Measurements from ENCODE around the gene FSCN2. TPM values are rescaled to one million over a fixed set of nuclear protein-coding genes. Genes with fewer than 3 reads are reported as not detected.

The FSCN2 gene
- total RNA-seq, 1 donor from 2014 or later: 0.76 TPM

DNA sequence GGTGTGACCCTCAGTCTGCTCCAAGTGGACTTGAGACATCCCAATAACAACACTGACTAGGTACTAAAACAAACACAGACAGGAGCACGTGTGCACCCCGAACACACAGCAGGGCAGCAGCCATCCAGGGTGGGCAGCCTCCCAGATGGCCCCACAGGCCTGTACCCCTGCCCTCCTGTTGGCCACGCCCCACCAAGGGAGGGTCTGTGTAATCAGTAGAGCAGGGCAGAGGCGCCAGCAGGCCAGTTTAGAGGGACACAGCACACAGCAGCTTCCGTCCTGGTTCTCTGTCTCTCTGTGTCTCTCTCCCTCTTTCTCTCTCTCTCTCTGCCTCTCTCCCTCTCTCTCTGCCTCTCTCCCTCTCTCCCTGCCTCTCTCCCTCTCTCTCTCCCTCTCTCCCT lies 37.0 kb upstream of the FSCN2 start:
- peak; percentile 2 for ATAC-seq

GRCh38 chr17:81491761-81492160 lies 36.4 kb upstream of the FSCN2 start:
- no peak for ATAC-seq

DNA sequence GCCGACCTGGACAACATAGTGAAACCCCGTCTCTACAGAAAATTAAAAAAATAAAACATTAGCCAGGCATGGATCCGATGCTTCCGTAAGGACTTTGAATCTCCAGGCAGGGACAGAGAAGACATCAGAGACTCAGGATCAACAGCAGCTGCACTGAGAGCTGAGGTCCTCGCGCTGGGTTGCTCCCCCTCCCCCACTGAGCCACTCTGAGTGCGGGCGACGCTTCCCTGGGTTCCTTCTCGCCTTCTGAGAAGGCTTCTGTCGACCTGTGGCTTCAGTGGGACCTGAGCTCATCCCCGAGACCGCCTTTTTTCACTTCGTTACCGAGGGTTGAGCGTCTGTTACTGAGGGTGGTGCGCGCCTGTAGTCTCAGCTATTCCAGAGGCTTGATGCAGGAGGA lies 36.0 kb upstream of the FSCN2 start:
- ATAC-seq: no peak

GRCh38 chr17:81492706-81493105 lies 35.5 kb upstream of the FSCN2 start:
- ATAC-seq: no peak

- ATAC-seq: no peak
Observed at GRCh38 chr17:81493198-81494038, 34.8 kb upstream of the FSCN2 start.

- ATAC-seq: peak; percentile 15
Observed at GRCh38 chr17:81494626-81495377, 33.4 kb upstream of the FSCN2 start.

DNA sequence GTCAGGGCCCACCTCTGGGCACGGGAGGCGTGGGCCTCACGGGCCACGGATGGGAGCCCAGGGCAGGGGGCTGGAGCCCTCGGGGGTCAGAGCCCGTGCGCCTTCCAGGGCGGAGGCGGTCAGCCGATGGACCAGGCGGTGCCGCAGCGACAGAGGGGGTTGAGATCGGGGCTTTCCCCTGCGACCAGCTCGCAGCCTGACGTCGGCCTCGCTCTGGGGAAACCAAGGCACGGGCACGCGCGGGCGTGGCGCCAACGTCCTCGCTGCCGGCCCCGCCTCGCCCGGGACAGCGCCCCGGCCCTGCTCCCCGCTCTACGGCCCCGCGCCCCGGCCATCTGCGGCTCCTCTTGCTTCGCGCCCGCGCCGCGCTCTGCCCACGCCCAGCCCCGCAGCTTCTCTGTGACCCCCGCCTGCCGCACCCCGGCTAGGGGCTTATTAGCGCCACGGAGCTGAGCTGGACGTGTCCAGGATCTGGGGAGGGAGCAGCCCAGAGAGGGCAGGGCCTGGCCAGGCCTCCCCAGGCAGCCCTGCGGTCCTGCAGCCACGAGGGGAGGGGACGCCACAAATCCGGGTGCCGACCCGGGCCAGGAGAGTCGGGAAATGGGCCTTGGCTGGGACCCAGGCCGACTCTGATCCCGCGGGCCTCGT lies 29.1 kb upstream of the FSCN2 start:
- ATAC-seq: peak; percentile 10

GRCh38 chr17:81499601-81499970 lies 28.6 kb upstream of the FSCN2 start:
- ATAC-seq: peak; percentile 6

GRCh38 chr17:81500047-81500446 lies 28.1 kb upstream of the FSCN2 start:
- peak; percentile 1 for ATAC-seq

DNA sequence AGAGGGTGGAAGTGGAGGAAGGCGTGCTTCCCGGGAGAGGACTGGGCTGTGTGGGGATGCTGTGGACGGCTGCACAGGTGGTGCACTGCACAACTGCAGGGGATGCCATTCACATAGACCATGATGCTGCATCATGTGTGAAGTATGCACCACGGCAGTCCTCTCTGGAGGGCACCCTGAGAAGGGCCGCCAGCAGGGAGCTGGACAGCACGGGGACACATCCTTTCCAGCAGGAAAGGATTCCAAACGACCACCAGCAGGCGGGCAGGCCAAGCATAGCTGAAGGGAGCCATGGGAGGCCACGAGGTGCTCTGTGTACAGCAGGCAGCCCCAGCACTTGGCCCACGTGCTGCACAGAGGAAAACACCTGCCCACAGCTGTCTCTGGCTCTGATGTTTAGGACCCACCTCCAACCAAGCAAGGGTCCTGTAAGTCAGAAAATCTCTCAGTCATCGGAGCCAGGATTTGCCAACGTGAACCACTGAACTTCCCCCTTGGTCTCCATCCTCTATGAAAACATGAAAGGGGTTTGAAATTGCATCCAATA lies 25.6 kb upstream of the FSCN2 start:
- peak; percentile 18 for ATAC-seq

- no peak for ATAC-seq
Observed at GRCh38 chr17:81503619-81504018, 24.6 kb upstream of the FSCN2 start.

DNA sequence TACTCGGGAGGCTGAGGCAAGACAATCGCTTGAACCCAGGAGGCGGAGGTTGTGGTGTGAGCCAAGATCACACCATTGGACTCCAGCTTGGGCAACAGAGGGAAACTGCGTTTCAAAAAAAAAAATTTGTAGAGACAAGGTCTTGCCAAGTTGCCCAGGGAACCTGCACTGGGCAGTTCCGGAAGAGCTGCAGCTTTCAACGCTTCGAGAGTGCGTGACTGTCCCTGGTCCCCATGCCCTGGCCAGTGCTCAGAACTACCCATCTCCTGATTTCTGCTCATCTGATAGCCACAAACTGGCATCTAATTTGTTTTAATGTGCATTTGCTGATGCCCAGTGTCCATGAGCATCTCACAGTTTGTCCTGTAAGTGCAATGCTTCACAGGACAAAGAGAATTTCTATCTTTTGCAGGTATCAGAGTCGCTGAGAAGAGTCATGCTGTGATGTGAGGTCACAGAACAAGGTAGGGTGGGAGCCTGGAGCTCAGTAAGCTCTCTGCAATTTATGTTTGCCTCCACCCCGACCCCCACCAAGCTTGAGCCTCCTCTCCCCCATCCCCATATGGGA lies 19.5 kb upstream of the FSCN2 start:
- ATAC-seq: peak; percentile 4

DNA sequence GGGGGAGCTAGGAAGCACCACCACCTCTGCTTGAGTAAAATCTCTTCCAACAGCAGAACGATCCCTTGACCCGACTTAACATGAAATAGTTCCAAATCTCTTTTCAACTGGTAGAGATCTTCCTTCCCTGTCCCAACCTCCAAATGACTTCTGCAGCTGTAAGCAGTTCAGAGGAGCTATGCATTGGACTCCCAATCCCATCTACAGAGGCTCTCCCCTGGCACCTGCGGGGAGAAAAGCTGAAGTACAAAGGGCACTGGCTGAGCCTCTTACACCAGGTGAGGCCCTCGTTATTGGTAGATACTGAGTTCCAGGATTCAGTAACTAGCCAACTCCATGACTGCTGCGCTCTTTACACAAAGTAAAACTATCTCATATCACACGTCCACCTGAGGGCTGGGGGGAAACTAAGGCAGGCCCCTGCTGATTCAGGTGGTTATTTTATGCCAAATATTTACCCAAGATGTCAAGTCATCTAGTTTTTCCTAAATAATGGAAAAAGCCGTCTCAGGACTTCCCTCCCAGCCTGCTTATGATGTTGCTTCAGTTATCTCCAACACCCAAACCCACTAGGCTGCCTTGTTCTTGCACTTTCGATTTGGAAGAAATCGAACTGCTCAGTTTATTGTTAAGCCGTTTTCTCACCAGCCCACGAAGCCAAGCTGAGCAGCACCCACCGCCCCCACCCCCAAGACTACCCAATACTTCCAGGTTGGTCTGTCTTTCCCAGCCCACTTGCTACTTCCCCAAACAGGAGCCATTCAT lies 18.8 kb upstream of the FSCN2 start:
- no peak for ATAC-seq

DNA sequence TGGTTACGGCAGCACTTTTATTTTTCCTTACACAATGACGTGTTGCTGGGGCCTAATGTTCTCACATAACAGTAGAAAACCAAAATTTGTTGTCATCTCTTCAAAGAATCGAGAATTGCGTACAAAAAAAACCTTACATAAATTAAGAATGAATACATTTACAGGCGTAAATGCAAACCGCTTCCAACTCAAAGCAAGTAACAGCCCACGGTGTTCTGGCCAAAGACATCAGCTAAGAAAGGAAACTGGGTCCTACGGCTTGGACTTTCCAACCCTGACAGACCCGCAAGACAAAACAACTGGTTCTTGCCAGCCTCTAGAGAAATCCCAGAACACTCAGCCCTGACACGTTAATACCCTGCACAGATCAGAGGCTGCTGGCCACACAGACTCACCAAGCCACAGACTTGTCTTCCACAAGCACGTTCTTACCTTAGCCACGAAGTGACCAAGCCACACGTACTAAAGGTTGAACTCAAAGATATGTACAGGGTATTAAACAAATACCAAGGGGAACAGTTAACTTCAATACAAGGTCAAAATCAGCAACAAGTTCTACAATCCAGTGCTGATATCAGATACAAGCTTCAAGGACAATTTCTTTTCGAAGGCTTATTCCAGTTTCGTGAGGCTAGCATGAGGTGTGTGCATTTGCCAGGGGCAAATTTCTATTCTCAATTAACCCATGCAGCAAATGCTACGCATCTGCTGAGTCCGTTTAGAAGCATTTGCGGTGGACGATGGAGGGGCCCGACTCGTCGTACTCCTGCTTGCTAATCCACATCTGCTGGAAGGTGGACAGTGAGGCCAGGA lies 18.0 kb upstream of the FSCN2 start:
- no peak for ATAC-seq

- ATAC-seq: no peak
Observed at GRCh38 chr17:81510785-81511553, 17.2 kb upstream of the FSCN2 start.

- no peak for ATAC-seq
Observed at GRCh38 chr17:81511554-81511803, 16.7 kb upstream of the FSCN2 start.

- no peak for ATAC-seq
Observed at GRCh38 chr17:81511804-81512561, 16.2 kb upstream of the FSCN2 start.

- ATAC-seq: peak; percentile 59
Observed at GRCh38 chr17:81512562-81513371, 15.4 kb upstream of the FSCN2 start, which contains the start of gene ACTG1. Gene ACTG1, minus strand, starts transcription at chr17:81512799. Its CDS starts 445 bp downstream, at chr17:81512354.

DNA sequence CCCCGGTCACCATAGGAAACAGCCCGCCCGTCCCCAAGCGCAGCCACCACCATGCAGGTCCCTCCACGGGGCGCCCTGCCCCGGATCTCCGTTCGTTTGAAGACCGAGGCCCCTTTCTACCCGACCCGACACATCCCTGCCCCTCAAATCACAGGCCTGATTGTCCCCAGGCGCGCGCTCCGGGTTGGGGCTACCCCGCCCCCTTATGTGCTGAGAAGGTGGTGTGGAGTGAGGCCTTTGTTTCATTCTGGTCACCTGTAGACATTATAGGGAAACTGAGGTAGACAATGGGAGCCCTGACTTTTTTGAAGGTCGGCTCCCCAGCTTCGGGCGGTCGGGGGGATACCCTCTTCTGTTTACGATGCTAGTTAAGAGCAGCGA lies 14.8 kb upstream of the FSCN2 start:
- peak; percentile 1 for ATAC-seq

Measured in esophagus mucosa (tissue), 1 donor.